8988T (cell line): ENCODE results near the gene LAMA3.
"Not testable (repeated sequence)": the region's sequence is repeated elsewhere in the genome, so short reads cannot be mapped to it uniquely, and the experiment has no call there.

ENCODE experiments used
- DNase-seq: peaks from one replicate; pipeline ENCODE4 v3.0.0; 2011

The LAMA3 gene

DNA sequence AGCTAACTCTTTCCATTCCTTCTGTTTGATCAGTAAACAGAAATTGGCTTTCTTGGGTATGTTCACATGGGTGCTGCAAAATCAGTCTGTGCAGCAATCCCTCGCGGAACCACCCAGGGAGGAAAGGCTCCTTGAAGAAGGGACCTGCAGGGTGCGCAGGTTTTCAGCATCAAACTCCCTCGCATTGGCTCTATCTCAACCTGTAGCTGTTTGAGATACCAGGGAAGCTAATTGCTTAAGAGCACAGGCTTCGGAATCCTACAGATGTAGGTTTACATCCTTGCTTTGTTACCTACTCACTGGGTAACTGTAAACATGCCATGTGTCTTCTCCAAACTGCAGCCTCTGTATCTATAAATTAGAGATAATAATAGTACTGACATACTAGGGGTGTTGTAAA is 43.2 kb downstream of the LAMA3 start:
- DNase-seq = no peak

DNA sequence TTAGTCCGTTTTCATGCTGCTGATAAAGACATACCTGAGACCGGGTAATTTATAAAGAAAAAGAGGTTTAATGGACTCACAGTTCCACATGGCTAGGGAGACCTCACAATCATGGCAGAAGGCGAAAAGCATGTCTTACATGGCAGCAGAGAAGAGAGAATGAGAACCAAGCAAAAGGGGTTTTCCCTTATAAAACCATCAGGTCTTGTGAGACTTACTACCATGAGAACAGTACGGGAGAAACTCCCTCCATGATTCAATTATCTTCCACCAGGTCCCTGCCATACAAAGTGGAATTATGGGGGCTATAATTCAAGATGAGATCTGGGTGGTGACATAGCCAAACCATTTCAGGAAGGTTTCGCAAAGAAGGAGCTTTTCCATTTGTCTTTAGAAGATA is 44.0 kb downstream of the LAMA3 start:
- DNase-seq = not testable (repeated sequence)

DNA sequence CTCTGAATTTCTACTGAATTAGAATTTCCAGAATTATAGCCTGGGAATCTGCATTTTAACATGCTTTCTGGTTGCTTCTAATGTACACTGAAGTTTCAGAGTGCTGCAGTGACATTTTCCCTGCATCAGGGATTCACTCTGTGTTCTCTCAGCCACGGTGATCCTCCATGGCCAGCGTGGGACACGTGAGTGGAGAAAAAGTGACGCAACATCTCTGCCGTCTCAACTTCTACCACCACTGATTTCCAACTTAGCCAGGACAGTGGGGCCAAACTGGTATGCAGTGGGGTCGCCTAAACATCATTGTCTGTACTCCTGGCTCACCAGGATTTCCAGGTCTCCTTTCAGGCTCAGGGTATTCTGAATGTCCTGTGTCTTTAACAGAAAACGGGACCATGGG is 44.6 kb downstream of the LAMA3 start:
- DNase-seq = no peak

DNA sequence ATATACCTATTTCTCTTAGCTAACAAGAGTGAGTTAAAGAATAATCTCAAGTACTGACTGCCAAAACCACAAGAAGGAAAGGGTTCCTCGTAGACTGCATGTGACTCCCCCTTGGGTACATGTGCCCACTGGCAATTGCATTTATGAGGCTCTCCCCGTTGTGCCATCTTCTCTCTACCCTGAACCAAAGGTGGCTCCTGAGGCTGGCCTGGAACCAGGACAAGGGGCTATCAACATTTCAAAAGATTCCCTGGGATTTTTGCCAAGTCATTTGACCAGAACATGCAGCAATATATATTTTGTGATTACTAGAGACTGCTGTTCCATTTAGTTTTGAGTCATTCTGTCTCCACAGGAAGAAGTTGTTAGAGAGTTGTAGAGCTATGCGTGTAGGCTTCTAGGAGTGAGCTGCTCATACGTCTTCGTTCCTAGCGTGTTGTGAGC is 45.8 kb downstream of the LAMA3 start:
- DNase-seq = no peak

DNA sequence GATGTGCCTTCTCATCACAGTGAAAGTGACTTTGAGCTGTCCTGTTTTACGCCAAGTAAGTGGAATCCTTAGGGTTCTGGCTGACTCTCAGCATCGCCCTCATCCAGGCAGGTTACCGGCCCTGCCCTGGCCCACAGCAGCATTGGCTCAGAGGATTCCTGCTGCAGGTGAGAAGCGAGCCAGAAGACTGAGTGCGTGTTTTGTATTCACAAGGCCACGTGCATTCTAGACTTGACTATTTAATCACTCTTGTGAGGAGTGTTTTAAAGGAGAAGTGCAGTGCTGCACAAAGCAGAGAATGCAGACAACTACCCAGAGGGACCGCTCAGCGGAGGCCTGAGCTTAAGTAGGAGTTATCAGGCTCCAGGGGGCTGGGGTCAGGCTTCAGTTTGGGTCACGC is 48.3 kb downstream of the LAMA3 start:
- DNase-seq = no peak

DNA sequence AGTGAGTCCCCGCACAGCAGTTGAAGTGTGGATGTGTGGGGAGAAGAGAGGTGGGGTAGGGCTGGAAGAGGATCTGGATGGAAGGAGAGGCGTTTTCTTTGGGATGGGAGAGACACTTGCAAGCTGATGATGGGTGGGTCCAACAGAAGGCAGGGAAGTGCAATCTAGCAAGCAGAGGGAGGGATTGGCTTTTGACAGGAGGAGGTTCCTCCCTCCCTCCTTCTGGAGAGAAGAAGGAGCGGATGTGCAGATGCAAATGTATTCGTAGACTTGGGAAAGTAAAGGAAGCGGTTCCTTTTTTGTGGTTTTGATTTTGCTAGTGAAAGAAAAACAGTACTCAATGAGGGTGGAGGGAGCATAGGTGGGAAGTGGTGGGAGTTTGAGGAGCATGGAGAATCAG is 48.9 kb downstream of the LAMA3 start:
- no peak for DNase-seq

DNA sequence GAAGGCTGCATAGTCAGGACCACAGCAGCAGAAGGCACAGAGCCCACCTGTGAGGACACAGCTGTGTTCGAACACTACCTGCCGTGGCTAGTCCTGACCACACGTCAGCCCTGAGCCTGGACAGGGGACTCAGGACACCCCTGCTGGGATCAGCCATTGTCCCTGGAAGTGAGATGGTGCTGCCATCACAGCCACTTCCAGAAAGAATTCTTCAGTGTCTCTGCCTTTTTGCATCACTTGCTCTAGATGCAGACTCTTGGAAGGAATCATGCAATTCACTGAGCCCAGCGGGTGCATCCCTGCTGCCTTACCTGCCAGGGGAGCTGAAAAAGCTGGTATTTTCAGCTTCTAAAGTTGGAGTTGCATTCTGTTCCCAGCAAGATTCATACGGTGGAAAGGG is 49.3 kb downstream of the LAMA3 start:
- DNase-seq = no peak

DNA sequence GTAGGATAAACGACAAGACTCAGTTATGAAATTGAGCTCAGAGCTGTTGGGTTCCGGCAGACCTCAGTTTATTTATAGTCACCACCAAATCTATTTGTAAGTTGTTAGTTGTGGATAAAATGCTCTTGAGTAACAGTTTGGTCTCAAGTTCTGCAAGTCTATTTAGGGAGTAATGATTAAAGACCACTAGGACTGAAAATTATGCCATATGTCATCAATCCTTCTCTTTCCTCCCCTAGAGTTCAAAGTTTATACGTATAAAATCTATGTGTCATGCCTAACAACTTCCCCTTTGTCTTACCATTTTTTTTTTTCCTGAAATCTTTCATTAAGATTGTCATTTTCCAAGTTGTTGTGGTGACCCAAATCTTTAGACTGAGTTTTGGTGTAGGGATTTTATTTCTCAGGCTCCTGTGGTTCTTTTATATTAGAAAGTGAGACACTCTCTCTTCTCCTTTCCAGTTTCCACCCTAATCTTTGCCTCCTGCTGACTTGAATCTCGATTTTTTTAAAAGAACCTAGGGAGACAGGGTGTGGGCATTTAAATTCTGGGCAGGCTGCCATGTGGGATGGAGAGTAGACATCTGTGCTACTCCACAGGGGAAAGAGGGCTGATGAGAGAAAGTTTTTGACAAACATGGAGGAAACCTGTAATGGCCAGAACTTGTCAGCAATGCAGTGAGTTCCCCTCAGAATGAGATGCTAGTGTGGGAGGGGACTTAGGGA is 51.0 kb downstream of the LAMA3 start:
- no peak for DNase-seq

DNA sequence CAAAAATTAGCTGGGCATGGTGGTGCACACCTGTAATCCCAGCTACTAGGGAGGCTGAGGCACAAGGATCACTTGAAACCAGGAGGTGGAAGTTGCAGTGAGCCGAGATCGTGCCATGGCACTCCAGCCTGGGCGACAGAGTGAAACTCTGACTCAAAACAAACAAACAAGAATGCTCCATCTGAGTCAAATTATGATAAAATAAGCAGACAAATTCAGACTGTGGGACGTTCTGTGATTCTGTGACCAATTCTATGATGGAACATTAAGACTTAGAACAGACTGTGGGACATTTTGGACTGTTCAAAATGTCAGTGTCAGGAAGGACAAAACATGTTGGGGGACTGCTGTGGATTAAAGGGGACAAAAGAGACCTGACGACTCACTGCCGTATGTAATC is 52.7 kb downstream of the LAMA3 start:
- not testable (repeated sequence) for DNase-seq

DNA sequence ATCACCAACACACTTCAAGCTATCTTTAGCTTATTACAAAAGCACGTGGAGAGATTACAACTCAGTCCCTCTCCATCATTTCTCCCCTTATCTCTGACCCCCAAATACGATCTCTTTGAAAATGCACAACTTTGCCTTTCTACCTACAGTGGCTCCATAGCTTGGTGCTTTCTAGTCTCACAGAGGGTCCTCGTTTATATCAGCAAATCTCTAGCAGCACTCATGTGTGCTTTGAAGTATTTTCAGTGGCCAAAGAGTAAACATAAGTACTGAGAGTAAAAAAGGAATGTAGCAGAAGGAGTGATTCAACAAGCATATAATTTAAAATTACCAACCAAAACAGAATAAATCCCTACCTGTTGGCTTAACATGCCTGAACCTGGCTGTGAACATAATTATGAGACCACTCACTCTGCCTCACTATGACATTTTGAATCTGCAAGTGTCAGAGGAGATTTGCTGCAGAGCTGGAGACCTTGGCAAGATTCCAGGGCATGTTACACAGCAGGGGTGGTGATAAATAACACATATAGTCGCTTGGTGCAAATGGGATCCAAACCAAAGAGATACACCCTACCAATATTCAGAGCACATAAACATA is 54.6 kb downstream of the LAMA3 start:
- no peak for DNase-seq

DNA sequence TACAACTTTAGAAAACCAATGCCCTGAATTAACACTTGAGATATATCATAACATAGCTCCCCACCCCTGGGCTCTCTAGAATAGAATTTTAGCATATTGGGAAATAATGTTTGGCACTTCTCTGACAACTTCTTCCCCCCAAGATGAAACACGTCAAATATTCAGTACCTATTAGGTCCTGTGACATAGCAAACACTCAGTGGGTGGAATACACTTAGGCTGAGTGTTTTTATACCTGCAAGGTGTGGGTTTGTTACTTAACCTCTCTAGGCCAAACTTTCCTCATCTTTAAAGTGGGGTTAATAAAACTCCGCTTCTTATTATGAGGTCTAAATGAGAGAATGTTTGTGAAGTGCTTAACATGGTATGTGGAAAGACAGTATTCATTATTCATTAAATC is 56.1 kb downstream of the LAMA3 start:
- no peak for DNase-seq

DNA sequence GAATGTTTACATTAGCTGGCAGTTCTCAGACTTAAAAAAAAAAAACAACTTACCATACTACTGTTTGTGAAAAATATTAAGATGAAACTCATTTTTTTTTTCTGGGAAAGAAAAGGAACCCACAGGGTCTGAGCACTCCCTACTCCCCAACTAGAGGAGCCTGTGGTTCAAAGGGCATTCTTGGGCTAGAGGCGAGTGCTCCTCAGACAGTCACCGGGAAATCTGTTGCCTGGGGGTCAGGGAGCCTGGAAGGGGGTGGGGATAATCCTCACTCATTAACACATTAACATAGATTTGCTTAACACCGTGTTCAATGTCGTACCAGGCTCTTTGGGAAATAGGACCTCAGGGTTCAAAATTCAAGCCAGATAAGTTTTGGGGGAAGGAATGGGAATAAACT is 57.6 kb downstream of the LAMA3 start:
- no peak for DNase-seq

DNA sequence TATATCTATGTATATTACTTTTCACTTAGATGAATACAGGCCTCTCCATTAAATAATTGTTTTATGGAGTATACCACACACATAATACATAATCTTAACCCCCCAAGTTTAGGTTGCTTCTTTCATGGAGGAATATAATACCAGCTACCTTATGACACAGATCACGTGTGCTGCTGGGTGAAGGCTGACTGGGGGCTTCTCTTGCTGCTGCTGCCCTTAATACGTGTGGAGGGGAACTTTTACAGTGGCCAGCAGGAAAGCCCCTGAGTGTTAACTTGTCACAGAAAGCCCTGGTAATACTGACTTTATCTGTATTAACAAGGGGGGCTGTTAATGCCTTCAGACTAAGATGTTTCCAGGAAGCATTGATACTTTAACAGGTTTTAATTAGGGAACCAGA is 63.1 kb downstream of the LAMA3 start:
- no peak for DNase-seq

DNA sequence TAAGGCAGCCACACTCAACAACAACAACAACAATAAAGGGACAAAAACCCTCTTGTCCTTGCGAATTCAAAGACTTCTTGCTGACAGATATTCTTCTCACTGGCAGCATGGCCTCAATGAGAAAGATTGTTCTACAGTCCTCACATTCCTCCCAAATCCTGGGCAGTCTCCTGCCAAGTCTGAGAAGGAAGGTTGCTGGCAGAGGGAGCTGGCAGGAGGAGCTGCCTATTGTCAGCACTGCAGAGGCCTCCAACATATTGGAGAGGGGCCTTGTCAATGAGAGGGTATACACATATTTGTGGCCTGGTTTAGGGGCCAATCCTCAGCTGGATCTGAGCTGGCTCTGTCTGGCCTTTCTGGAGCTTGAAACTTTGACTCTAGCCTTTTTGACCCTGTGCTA is 63.5 kb downstream of the LAMA3 start:
- no peak for DNase-seq

DNA sequence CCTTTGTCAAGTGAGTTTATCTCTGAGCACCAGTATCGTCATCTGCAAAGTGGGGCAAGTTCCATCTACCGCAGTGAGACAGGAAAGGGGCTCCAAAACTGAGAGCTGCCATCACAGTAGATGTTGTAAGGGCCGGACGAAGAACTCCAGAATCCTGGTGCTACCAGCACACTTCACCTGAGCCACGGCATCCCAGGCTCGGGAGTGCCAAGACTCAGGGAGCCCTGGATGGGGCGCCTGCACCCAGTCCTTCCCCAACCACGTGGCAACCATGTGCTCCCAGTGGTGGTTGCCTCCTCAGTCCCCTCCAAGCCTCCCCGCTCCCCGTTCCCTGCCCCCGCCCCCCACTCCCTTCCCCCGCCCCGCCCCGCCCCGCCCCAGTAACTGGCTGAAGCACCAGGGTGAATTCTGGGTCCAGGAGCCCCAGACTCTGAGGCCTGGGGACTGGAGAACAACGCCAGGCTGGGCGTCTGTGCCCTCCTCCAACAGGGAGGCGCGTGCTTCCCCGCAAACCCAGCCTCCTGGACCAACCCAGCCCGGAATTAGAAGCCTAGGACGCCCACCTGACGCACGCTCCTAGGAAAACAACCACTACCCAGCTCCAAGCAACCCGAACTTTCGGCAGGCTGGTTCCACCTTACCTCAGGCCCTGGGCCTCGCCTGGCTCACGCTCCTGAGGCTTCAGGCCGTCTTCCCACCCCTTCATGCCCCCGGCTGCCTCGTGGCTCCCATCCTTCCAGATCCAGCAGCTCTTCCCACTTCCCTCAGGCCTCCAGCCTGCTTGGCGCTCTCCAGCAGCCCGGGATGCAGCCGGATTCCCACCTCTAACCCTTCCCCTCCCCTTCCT is 67.6 kb downstream of the LAMA3 start:
- no peak for DNase-seq

DNA sequence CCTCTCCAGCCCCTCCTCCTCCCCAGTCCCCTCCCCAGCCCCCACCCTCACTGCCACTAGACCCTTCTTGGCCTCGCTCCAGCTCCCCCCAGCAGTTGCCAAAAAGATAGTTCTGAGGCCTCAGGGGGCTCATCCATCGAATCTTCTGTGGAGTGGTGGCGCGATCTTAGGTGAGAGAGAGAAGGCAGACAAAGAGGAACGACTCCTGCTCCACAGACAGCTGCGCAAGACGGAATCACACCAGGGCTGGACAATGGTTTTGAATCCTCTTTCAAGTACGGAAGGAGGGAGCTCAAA is 68.1 kb downstream of the LAMA3 start:
- no peak for DNase-seq

DNA sequence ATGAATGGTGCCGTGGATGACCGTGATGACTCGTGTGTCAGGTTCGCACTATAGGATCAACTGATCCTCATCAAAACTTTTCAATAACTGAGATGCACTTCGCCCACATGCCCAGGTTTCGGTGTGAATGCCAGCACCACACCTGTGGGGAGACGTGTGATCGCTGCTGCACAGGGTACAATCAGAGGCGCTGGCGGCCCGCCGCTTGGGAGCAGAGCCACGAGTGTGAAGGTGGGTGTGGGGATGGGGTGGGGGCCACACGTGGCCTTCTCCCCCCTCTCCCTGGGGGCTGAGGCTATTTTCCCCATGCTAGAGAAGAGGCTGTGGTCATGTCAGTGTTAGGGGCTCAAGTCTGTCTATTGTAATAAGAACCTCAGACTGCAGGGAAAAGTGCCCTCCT is 69.0 kb downstream of the LAMA3 start:
- DNase-seq = no peak

DNA sequence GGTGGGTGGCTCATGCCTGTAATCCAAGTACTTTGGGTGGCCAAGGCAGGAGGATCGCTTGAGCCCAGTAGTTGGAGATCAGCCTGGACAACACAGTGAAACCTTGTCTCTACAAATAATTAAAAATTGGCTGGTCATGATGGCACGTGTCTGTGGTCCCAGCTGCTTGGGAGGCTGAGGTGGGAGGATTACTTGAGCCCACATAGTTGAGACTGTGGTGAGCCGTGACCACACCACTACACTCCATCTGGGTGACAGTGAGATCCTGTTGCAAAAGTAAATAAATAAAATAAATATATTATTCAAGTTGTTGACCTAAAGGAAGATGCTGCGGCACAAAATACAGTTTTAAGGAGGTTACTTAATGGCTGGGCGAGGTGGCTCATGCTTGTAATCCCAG is 72.7 kb downstream of the LAMA3 start:
- no peak for DNase-seq

DNA sequence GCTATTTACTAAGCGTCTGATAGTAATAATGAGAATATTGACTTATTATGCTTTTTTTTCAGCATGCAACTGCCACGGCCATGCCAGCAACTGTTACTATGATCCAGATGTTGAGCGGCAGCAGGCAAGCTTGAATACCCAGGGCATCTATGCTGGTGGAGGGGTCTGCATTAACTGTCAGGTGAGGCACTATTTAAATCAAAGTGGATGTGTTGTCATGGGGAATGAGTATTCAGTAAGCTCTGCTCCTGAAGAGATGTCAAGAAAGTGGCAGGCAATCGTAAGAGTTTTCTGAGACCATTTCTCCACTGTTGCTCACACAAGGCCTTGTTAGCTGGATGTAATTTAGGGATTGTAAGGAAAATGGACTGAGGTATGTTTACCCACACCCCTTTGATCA is 74.1 kb downstream of the LAMA3 start:
- DNase-seq = no peak

DNA sequence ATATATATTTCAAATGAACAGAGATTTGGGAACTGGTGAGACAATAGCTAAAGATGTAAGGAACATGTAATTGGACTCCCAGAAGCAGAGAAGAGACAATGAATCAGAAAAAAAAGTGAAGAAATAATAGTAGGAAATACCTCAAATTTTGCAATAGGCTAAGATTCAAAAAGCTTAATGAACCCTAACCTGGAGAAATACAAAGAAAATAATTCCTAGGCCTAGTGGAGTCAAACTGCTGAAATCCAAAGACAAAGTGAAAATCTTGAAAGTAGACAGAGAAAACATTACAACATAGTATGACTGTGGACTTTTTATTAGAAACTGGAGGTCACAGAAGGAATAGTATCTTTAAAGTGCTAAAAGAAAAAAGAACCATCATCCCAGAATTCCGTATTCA is 76.7 kb downstream of the LAMA3 start:
- no peak for DNase-seq

DNA sequence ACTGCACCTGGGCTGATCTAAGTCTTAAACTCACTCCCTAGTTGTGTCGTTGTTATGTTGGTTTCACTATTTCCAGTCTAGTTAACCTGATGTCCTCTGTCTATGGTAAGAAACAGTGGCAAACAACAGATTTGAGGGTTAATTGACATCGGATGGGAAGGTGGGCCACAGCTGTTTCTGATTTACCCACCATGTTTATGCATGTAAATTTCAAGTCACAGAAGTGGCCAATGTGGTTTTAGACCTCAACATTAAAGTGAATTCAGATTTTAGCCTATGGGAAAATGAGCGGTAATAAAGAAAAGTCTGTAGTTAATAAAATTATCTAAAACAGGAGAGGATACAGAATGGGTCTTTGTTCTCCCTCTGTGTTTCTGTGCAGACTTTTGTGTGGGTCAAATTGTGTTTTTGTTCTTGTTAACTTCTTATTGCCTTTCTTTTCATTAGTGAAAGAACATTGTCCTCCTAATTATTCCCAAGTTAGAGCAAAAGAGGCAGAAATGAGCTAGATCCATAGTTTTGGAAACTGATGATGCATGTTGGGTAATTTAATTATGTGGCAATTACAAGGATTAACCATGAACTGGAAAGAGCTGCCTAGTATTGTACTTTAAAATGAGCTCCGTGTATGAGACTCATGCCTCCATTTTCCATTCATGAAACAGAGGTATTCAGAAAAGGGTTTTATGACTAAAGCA is 83.2 kb downstream of the LAMA3 start:
- DNase-seq = no peak

DNA sequence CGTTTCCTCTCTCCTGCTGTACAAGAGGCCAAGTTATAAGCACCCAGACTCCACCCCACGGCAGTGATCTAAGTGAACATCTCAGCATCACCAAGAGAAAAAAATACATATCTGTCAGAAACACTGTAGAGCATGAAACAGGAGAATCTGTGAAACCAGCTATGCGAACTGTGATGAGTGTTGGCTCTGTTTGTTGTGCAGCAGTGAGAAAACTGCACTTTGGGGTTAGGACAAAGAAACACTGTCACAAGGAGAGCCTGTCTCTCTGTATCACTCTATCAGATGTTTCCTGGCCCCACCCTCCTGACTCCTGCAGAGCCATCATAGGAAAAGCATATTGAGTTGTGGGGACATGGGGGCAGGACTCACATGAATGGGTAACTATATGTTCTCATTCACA is 87.1 kb downstream of the LAMA3 start:
- no peak for DNase-seq

DNA sequence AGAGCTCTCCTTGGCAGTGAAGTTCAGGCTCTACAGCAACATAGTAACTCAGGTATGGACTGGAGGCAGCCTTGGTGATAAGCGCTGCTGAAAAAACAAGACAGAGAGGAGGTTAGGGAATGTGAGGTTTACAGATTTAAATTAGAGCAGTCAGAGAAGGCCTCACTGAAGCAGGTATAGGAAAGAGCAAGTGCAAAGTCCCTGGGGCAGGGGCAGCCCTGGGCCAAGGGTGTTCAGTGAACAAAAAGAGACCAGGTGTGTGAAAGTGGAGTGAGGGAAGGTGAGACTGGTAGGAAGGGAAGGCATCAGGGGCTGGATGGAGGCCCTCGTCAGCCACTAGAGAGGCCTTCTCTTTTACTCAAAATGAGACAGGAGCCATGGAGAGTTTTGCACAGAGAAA is 89.6 kb downstream of the LAMA3 start:
- no peak for DNase-seq
